Stomach smooth muscle (tissue), 2 donors: ENCODE measurements around the gene VTI1A.

Source experiments
- H3K27ac ChIP-seq: one replicate; pipeline ENCODE4 v1.7.0; 2013; ENCODE audit warnings: mild to moderate bottlenecking, low read length, inconsistent platforms
- H3K27me3 ChIP-seq, 2 donors: one replicate each; pipeline ENCODE4 v1.7.0; 2013; ENCODE audit warnings: low read length in 2 of 2; ENCODE audit not compliant: insufficient read depth in 2 of 2, control insufficient read depth in 1 of 2
- H3K36me3 ChIP-seq, 2 donors: one replicate each; pipeline ENCODE4 v1.7.0; 2013; ENCODE audit warnings: low read length in 2 of 2; ENCODE audit not compliant: control insufficient read depth in 2 of 2, insufficient read depth in 2 of 2
- H3K4me1 ChIP-seq: one replicate; pipeline ENCODE4 v1.7.0; 2013; ENCODE audit warnings: low read length; ENCODE audit not compliant: control insufficient read depth, insufficient read depth
- H3K4me3 ChIP-seq, 2 donors: one replicate each; pipeline ENCODE4 v1.7.0; 2013; ENCODE audit warnings: low read length in 2 of 2
- H3K9ac ChIP-seq, 2 donors: one replicate each; pipeline ENCODE4 v1.7.0; 2013; ENCODE audit warnings: low read length in 2 of 2, mild to moderate bottlenecking in 1 of 2
- H3K9me3 ChIP-seq, 2 donors: one replicate each; pipeline ENCODE4 v1.7.0; 2013; ENCODE audit warnings: low read length in 2 of 2; ENCODE audit not compliant: control insufficient read depth in 2 of 2
- donor health status: healthy.
- donor health status: Pancreatic carcinoma.

Gene VTI1A

DNA sequence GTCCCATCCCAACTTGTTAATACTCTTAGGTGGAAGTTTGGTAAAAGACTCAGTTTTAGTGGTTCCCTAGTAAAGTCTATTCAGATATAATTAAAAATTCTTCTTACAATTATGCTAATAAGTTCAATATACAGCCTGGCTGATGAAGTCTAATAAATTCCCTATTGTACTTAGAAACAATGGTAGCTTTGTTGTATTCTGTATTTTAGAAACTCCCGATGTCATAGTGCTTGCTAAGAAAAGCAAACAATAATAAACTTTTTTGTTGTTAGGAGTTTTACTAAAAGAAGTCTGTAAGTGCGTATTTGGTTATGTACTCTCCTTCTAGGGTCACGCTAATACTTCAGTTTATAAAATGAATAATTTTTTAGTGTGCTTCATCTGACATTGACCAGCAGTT is 206.8 kb downstream of the VTI1A start:
- Histone ChIP-seq H3K9me3 (no peaks in the 10 kb centered on the region), H3K4me3 (no peak overlapping the region), H3K4me1 (no peaks in the 10 kb centered on the region), H3K9ac (no peak overlapping the region), H3K27me3 (no peaks in the 10 kb centered on the region), H3K27ac (no peak overlapping the region), H3K36me3 (peaks cover 0 to 2% of the 10 kb centered on the region in 2 donors)

DNA sequence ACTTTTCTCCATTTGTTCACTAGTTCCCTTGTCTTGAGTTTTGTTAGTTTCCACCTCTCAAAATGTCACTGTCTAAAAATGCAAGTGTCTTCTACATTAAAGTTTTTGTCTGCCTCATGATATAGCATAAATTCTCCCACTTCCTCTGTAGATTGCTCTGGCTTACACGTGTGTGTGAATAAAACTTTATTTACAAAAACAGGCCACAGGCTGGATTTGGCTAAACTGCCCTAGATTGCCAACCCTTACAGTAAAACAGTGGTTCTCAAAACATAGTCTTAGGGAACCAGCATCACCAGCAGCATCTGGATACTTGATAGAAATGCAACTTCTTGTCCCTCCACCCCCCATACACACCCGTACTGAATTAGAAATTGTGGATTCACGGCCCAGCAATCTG is 207.8 kb downstream of the VTI1A start:
- Histone ChIP-seq H3K9ac (no peak overlapping the region), H3K4me1 (no peaks in the 10 kb centered on the region), H3K4me3 (no peak overlapping the region), H3K36me3 (peaks cover 0 to 2% of the 10 kb centered on the region in 2 donors), H3K9me3 (no peaks in the 10 kb centered on the region), H3K27me3 (no peaks in the 10 kb centered on the region), H3K27ac (no peak overlapping the region)

DNA sequence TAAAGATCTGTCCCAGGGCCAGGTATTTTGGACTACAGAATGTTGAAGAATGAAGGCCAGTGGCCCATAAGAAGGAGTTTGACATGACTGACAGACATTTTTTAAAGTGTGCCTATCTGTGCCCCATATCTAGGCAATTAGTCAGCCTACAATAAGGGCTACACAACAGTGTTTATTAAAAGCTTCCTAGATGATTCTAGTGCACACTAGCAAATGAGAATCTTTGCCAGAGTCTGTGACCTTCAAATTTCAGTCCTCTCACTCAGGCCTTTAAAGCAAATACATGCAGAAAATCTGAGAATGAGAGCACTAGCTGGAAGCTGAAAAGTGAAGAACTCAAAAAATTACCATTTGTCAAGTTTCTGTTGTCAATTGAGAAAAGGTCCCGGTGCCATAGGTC is 208.7 kb downstream of the VTI1A start:
- no peak overlapping the region for H3K27ac ChIP-seq

DNA sequence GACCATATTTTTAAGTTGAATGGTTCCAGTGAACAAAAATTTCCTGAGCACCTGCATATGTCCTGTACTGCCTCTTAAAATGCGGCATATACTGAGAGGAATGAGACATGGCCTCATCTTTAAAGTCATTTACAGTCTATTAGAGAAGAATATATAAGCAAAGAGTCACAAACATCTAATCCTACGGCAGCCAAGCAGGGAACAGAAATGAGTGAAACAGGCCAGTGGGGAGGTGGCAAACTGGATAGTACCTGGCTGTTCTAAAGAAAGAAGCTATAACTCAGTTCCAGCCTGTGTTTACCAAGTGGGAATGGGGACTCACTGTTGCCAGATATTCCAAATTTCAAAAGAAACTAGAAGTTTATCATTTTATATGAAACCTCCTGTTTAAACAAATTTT is 211.4 kb downstream of the VTI1A start:
- Histone ChIP-seq H3K4me1 (no peaks in the 10 kb centered on the region), H3K27ac (no peak overlapping the region), H3K36me3 (no peaks in the 10 kb centered on the region), H3K9me3 (no peaks in the 10 kb centered on the region), H3K27me3 (no peaks in the 10 kb centered on the region), H3K4me3 (no peak overlapping the region), H3K9ac (no peak overlapping the region)

More for the DNA sequence above, 208.7 kb downstream of the VTI1A start:
- Histone ChIP-seq H3K4me3 (no peak overlapping the region), H3K9ac (no peak overlapping the region), H3K36me3 (no peaks in the 10 kb centered on the region), H3K9me3 (no peaks in the 10 kb centered on the region), H3K27me3 (no peaks in the 10 kb centered on the region), H3K4me1 (no peaks in the 10 kb centered on the region)

DNA sequence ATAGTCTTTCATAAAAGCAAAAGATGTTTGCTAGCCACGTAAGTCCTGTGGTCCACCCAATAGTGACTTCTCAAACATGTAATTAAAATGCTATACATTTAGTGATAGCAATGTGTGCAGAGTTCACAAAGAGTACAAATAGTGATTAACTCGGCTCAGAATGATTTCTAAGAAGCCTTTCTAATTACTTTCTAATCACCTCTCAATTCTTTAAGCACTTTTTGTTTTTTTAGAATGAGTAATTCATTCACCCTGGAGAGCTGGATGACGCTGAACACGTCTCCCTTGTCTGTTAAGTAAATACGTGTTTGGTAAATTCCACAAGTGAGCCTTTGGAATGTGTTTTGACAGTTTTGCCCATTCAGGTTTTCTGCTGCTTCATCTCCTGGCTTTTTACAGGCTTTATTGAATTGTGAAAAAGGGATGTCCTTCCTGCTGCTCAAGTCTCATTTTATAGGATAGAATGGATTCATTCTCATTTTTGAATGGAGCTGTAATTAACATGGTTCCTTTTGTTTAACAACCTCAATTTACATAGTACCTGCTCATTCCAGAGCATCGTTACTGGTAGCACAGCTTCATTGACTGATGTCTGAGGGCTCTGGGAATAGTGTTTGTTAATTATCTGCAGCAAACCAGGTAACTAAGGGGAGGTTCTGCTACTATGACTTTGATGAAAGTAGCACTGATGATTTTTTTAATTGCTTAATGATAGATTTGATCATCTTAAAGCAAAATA is 212.1 kb downstream of the VTI1A start:
- H3K4me3 ChIP-seq, result no peak overlapping the region
- no peaks in the 10 kb centered on the region for H3K9me3 ChIP-seq
- no peak overlapping the region for H3K9ac ChIP-seq
- no peak overlapping the region for H3K27ac ChIP-seq
- no peaks in the 10 kb centered on the region for H3K27me3 ChIP-seq
- no peaks in the 10 kb centered on the region for H3K4me1 ChIP-seq
- H3K36me3 ChIP-seq, result no peaks in the 10 kb centered on the region

DNA sequence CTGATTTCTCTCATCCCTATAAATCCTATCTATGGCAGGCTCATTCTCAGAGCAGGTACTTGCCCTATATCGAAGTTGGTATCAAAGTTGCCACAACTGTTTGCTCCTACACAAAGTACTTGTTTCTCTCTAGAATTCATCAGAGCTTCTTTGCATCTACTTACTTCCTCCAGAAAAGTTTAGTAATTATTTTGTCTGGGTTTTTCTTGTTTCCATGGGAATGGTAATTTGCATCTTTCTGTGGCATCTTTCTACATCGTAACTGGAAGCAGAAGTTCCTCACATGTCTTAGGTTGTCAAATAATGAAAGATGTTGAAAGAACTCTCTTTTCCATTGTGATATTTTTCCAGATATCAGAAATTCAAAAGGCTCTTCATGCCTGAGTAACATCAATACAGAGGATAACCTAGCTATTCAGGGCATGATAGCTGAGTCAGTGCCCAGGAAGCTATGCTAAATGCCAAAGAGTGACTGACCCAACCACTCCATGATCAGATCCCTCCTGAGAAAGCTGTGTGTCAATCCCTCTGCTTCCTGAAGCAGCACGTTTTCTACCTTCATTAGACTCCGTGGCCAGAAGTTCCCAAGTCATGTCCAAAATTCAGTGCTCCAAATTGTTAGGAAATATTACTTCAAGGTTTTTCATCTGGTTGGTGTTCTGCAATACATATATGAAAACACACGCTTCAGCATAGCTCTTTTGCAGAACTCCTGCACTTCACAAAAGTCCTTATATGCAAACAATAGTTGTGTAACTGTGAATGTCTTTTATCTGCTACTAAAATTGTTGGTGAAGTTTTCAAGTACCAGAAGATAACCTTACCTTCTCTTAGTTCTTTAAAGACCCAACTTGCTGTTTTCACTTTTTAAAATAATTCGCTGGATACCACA is 216.5 kb downstream of the VTI1A start:
- no peak overlapping the region for H3K4me3 ChIP-seq
- H3K36me3 ChIP-seq, result no peaks in the 10 kb centered on the region
- H3K9me3 ChIP-seq, result no peaks in the 10 kb centered on the region
- H3K27ac ChIP-seq, result no peak overlapping the region
- no peaks in the 10 kb centered on the region for H3K27me3 ChIP-seq
- no peak overlapping the region for H3K9ac ChIP-seq
- no peaks in the 10 kb centered on the region for H3K4me1 ChIP-seq

DNA sequence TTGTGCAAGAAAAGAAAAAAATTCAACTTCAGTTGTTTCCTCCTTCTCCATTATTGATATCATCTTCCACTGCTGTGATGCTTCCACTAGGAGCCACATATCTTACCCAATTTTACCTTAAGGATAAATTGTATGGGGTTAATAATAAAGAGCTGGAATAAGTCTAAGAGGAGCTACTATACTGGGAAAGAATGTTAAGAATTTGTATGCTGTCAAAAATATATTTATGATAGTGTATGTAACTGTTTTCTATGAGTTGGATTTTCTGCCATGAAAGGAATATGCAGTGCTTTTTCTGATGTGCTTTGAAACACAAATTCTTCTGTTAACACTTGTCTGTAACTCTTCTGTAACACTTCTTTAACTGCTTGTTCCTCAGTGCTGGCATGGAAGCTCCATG is 219.1 kb downstream of the VTI1A start:
- Histone ChIP-seq H3K4me3 (no peak overlapping the region), H3K27me3 (no peaks in the 10 kb centered on the region), H3K36me3 (peaks cover 0 to 2% of the 10 kb centered on the region in 2 donors), H3K9ac (no peak overlapping the region), H3K4me1 (no peaks in the 10 kb centered on the region), H3K9me3 (no peaks in the 10 kb centered on the region), H3K27ac (no peak overlapping the region)

DNA sequence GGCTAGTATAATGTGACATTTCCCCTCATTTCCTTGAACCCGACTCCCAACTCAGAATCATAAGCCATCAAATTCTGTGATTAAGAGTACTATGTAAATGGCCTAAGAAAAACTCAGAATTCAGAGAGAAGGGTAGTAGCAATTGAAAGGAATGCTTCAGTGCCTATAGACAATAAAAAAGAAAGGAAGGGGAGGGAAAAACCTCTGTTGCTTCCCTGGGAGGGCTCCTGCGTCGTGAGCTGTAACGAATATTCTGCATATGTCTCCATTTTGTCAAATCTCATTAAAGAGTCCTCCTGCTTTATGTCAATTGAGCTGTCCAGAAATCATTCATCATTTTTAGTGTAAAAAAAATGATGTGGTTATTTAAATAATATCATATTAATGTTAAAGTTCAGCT is 223.0 kb downstream of the VTI1A start:
- Histone ChIP-seq H3K9ac (no peak overlapping the region), H3K4me3 (no peak overlapping the region), H3K9me3 (no peaks in the 10 kb centered on the region), H3K36me3 (peaks cover 0 to 2% of the 10 kb centered on the region in 2 donors), H3K4me1 (no peaks in the 10 kb centered on the region), H3K27ac (no peak overlapping the region), H3K27me3 (no peaks in the 10 kb centered on the region)

DNA sequence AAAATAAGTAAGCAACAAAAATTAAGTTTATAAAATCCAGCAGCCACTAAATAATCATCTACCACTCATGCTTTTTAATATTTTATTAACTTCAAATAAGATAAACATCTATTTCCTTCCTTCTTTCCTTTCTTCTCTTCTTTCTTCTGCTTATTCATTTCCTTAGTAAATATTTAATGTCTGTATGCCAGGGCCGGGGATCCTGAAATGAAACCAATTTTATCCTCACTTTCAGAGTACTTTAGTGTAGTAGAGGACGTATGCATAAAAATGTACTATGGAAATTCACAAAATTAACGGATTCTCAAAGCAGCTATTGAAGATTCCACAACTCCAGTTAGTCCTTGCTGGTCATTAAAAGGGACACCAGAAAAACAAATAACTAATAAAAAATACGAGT is 224.7 kb downstream of the VTI1A start:
- Histone ChIP-seq H3K27ac (no peak overlapping the region), H3K4me1 (no peaks in the 10 kb centered on the region), H3K9me3 (no peaks in the 10 kb centered on the region), H3K36me3 (peaks cover 0 to 2% of the 10 kb centered on the region in 2 donors), H3K9ac (no peak overlapping the region), H3K27me3 (no peaks in the 10 kb centered on the region), H3K4me3 (no peak overlapping the region)

DNA sequence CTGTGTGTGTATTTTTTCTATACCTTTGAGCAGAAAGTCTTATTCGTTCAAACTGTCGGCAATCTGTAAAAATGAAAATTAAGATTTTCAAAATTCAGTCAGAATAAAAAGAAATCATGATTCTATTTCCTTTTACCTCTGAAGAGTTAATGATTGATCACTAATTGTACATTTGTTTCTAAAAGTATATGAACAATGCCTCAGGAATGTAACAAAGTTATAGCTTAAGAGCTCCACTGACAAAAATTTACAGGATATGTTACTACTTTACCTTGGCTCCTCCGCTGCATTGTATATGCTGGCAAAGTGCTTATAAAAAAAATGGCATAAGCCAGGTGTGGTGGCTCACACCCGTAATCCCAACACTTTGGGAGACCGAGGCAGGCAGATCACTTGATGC is 225.7 kb downstream of the VTI1A start:
- no peaks in the 10 kb centered on the region for H3K9me3 ChIP-seq
- H3K4me3 ChIP-seq, result no peak overlapping the region
- H3K36me3 ChIP-seq, result peaks cover 0 to 4% of the 10 kb centered on the region in 2 donors
- no peaks in the 10 kb centered on the region for H3K27me3 ChIP-seq
- H3K4me1 ChIP-seq, result no peaks in the 10 kb centered on the region
- H3K27ac ChIP-seq, result no peak overlapping the region
- no peak overlapping the region for H3K9ac ChIP-seq
